Keratinocyte (primary cell): Measurements from ENCODE around the gene ACTR10. TPM values are rescaled to one million over a fixed set of nuclear protein-coding genes. Genes with fewer than 3 reads are reported as not detected.

Source experiments
- DNase-seq: peaks from one replicate; pipeline ENCODE4 v3.0.0-alpha.2; 2011; ENCODE audit warnings: low read depth, missing footprints, low spot score
- FAIRE-seq: peaks from 2 replicates; lab custom pipeline; 2011; peaks lifted over from hg19 to GRCh38; lab: Jason Lieb, UNC
- H2AFZ ChIP-seq: 2 replicates; pipeline ENCODE4 v1.6.0; 2012; ENCODE audit warnings: low read length, control low read depth, inconsistent platforms; ENCODE audit not compliant: control insufficient read depth
- H3K27ac ChIP-seq: 2 replicates; pipeline ENCODE4 v1.5.1; 2011; ENCODE audit warnings: low read length; ENCODE audit not compliant: control insufficient read depth, insufficient read depth
- H3K27me3 ChIP-seq: 3 replicates; pipeline ENCODE4 v1.6.0; 2011; ENCODE audit warnings: low read length; ENCODE audit not compliant: control insufficient read depth, insufficient read depth; ENCODE audit errors: extremely low read depth
- H3K36me3 ChIP-seq, 2 experiments: 2 replicates in 1 of 2; 3 replicates in 1 of 2; pipeline ENCODE4 v1.5.1; 2011; ENCODE audit warnings: low read length in 2 of 2, mild to moderate bottlenecking in 1 of 2; ENCODE audit not compliant: control insufficient read depth in 2 of 2, insufficient read depth in 2 of 2; ENCODE audit errors: extremely low read depth in 1 of 2
- H3K4me1 ChIP-seq: 3 replicates; pipeline ENCODE4 v1.5.1; 2011; ENCODE audit warnings: low read length; ENCODE audit not compliant: control insufficient read depth, insufficient read depth; ENCODE audit errors: extremely low read depth
- H3K4me2 ChIP-seq: 3 replicates; pipeline ENCODE4 v1.6.0; 2011; ENCODE audit warnings: low read depth, low read length; ENCODE audit not compliant: control insufficient read depth, insufficient read depth; ENCODE audit errors: extremely low read depth
- H3K4me3 ChIP-seq, 3 experiments: fragments of 200-600 bp in 1 of 3; sonication (generic) in 1 of 3; 2 replicates in 2 of 3; 3 replicates in 1 of 3; pipeline ENCODE4 v1.5.1; 2011 to 2016; ENCODE audit warnings: low read length in 3 of 3, mild to moderate bottlenecking in 3 of 3, control low read depth in 2 of 3, inconsistent platforms in 1 of 3, low read depth in 1 of 3, mixed read lengths in 1 of 3, mixed run types in 1 of 3, moderate library complexity in 1 of 3; ENCODE audit not compliant: control insufficient read depth in 2 of 3, insufficient read depth in 2 of 3; ENCODE audit errors: extremely low read depth in 1 of 3
- H3K79me2 ChIP-seq: 2 replicates; pipeline ENCODE4 v1.6.0; 2012; ENCODE audit warnings: low read length; ENCODE audit not compliant: control insufficient read depth, insufficient read depth
- H3K9ac ChIP-seq: 3 replicates; pipeline ENCODE4 v1.6.0; 2011; ENCODE audit warnings: low read length; ENCODE audit not compliant: control insufficient read depth, insufficient read depth; ENCODE audit errors: extremely low read depth
- H3K9me1 ChIP-seq: 3 replicates; pipeline ENCODE4 v1.6.0; 2011; ENCODE audit warnings: low read length; ENCODE audit not compliant: control insufficient read depth, insufficient read depth; ENCODE audit errors: extremely low read depth
- H3K9me3 ChIP-seq: 2 replicates; pipeline ENCODE4 v1.5.1; 2012; ENCODE audit warnings: low read depth, low read length; ENCODE audit not compliant: control insufficient read depth
- H4K20me1 ChIP-seq: 3 replicates; pipeline ENCODE4 v1.6.0; 2011; ENCODE audit warnings: low read length; ENCODE audit not compliant: control insufficient read depth, insufficient read depth; ENCODE audit errors: extremely low read depth
- CTCF ChIP-seq, 3 experiments: IDR thresholded peaks in 1 of 3; conservative IDR thresholded peaks in 1 of 3; optimal IDR thresholded peaks in 1 of 3; 2 replicates in 2 of 3; 3 replicates in 1 of 3; pipeline versions ENCODE3 to v1.5.1; 2011; ENCODE audit warnings: low read length in 3 of 3, mild to moderate bottlenecking in 3 of 3, moderate library complexity in 2 of 3, control low read depth in 1 of 3, inconsistent platforms in 1 of 3; ENCODE audit not compliant: insufficient read depth in 2 of 3; ENCODE audit errors: extremely low read depth in 1 of 3
- EZH2 ChIP-seq: IDR thresholded peaks from one replicate; pipeline ENCODE4 v1.6.1; 2012; ENCODE audit warnings: inconsistent platforms, mild to moderate bottlenecking, low read length, moderate library complexity
- dilution Hi-C: fragments of 300-500 bp; cut with MboI; formaldehyde crosslinking; loops from one replicate; pipeline ENCODE4 v1.7.0; 2020; ENCODE audit warnings: low sequenced_read_pairs; ENCODE audit not compliant: extremely low pct_ligation_motif_present
- polyA plus RNA-seq, 5 experiments: library from polyadenylated mRNA; depleted of rRNA in 3 of 5; stranded (reverse) in 3 of 5; stranded (forward) in 1 of 5; unstranded in 1 of 5; fragments of >200 nt; gene quantifications; 1 replicate in 1 of 5; 2 replicates in 3 of 5; 3 replicates in 1 of 5; pipeline versions ENCODE4 v1.2.1 to v1.2.3, GENCODE V29; 2011 to 2012; ENCODE audit warnings: missing spikeins in 2 of 5, low read depth in 1 of 5, low replicate concordance in 1 of 5

The ACTR10 gene
- polyA plus RNA-seq, 1 donor (not counting 4 experiments of a cell fraction or from before 2014, with no cell fraction given) = 125 TPM

- no peaks in the 10 kb centered on the region for H3K9me3 ChIP-seq
- DNase-seq = peak; percentile 30
- no peaks in the 10 kb centered on the region for H3K36me3 ChIP-seq
- H3K27me3 ChIP-seq = no peaks in the 10 kb centered on the region
- FAIRE-seq = peak; percentile 56
- peak overlapping the region; percentile 26 for H3K27ac ChIP-seq
- no peaks in the 10 kb centered on the region for H3K79me2 ChIP-seq
- dilution Hi-C loops = no loop called here
- H3K9me1 ChIP-seq = no peaks in the 10 kb centered on the region
- H2AFZ ChIP-seq = peak overlapping the region; percentile 87
- H3K4me1 ChIP-seq = peaks cover 15% of the 10 kb centered on the region
- no peaks in the 10 kb centered on the region for H4K20me1 ChIP-seq
- H3K4me3 ChIP-seq = peak overlapping the region in 2 of 3 experiments; percentile 13 to 38
- H3K4me2 ChIP-seq = peak overlapping the region; percentile 74
- TF ChIP-seq CTCF (optimal IDR thresholded peaks at IDR 0.05 in 1 of 3, IDR thresholded peaks at IDR 0.05 in 1 of 3, conservative IDR thresholded peaks at IDR 0.05 in 1 of 3; ENCODE audit: extremely low read depth in 1 of 3, insufficient read depth in 2 of 3, low read length in 3 of 3) = no peak
- no peak for TF ChIP-seq EZH2
- H3K9ac ChIP-seq = no peak overlapping the region
Observed at GRCh38 chr14:58171090-58171489, 28.9 kb upstream of the ACTR10 start.

- no peaks in the 10 kb centered on the region for H3K79me2 ChIP-seq
- dilution Hi-C loops = no loop called here
- H3K27me3 ChIP-seq = no peaks in the 10 kb centered on the region
- no peak overlapping the region for H3K4me2 ChIP-seq
- no peak for DNase-seq
- H3K36me3 ChIP-seq = no peaks in the 10 kb centered on the region
- H3K9me1 ChIP-seq = no peaks in the 10 kb centered on the region
- H3K4me1 ChIP-seq = no peaks in the 10 kb centered on the region
- no peak overlapping the region for H3K27ac ChIP-seq
- TF ChIP-seq CTCF (optimal IDR thresholded peaks at IDR 0.05 in 1 of 3, IDR thresholded peaks at IDR 0.05 in 1 of 3, conservative IDR thresholded peaks at IDR 0.05 in 1 of 3; ENCODE audit: extremely low read depth in 1 of 3, insufficient read depth in 2 of 3, low read length in 3 of 3) (no peak), EZH2 (no peak)
- H3K4me3 ChIP-seq = no peak overlapping the region
- no peak overlapping the region for H2AFZ ChIP-seq
- no peaks in the 10 kb centered on the region for H4K20me1 ChIP-seq
- FAIRE-seq = no peak
- no peaks in the 10 kb centered on the region for H3K9me3 ChIP-seq
- no peak overlapping the region for H3K9ac ChIP-seq
Observed at GRCh38 chr14:58177125-58177524, 22.8 kb upstream of the ACTR10 start.
